Islet precursor cell (in vitro differentiated cells): ENCODE results near the gene ZSCAN16.
"Not testable (repeated sequence)": the region's sequence is repeated elsewhere in the genome, so short reads cannot be mapped to it uniquely, and the experiment has no call there.

ENCODE experiments used
- DNase-seq: peaks from one replicate; pipeline ENCODE4 v3.0.0-alpha.2; 2018

ZSCAN16 gene

DNA sequence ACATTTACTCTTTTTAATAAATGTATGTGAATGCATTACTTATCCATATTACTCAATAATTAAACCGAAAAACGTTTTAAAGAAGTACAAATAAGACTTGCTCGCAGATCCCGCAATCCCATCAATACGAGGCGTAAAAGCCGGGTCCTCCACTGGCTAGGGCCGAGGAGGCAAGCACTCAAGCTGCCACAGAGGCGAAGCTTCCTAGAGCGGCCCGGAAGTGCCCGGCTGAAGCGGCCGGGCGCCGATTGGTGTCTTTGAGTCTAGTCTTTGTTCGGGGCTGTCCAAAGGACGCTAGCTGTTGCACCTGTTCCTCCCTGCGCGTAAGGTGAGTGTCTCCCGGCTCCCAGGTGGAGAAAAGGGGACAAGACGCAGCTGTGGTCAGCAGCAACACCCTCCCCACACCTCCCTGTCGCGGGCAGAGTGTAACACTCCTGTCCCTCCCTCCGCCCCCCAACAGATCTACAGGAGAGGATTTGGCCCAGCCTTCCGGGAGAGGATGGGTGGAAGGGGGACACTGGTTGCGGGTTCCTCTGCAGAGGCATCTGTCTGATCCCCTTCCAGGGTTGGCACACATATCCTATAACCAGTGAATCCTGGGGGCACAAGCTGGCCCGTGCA, at the start of gene ZSCAN16:
Gene ZSCAN16, plus strand, starts transcription at position 260 of the 621 bp plus-strand sequence. CDS start 835 bp downstream, outside the sequence.
- DNase-seq, result peak; percentile 94

DNA sequence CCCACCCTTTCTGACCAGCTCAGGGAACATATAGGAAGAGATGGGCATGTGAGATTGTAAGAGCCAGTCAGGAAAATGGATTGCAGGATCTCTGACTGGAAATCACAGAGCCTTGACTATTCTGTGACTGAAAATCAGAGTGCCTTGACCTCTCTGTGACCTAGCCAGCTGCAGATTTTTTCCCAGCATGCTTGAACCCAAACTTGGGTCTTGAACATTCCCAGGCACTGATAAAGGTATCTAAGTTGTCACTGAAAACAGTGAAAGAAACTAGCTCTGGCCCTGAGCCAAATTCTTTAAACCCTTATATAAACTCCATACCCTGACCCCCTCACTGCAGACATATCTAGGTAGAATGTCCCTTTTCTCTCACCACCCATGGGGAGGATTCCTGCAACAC, 46.4 kb upstream of the ZSCAN16 start:
- no peak for DNase-seq

DNA sequence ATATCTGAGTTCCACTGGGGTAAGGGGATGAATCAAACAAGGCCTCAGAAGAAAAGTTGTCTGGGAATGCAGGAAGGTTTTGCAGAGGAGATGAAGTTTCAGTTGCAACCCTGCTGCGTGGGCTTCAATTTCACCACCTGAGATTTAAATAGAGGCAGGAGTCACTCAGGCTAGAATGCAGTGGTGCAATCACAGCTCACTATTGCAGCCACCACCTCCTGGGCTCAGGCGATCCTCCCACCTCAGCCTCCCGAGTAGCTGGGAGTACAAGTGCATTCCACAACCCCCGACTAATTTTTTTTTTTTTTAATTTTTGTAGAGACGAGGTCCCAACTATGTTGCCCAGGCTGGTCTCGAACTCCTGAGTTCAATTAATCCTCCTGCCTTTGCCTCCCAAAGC, 45.6 kb upstream of the ZSCAN16 start:
- DNase-seq, result no peak

DNA sequence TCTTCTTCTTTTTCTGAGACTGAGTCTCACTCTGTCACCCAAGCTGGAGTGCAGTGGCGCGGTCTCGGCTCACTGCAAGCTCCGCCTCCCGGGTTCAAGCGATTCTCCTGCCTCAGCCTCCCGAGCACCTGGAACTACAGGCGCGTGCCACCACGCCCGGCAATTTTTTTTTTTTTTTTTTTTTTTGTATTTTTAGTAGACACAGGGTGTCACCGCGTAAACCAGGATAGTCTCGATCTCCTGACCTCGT, 44.1 kb upstream of the ZSCAN16 start, which contains the start of gene ZNF165:
Gene ZNF165, plus strand, starts transcription at position 188 of the 250 bp plus-strand sequence. CDS start 4,913 bp downstream, outside the sequence.
- DNase-seq, result not testable (repeated sequence)

DNA sequence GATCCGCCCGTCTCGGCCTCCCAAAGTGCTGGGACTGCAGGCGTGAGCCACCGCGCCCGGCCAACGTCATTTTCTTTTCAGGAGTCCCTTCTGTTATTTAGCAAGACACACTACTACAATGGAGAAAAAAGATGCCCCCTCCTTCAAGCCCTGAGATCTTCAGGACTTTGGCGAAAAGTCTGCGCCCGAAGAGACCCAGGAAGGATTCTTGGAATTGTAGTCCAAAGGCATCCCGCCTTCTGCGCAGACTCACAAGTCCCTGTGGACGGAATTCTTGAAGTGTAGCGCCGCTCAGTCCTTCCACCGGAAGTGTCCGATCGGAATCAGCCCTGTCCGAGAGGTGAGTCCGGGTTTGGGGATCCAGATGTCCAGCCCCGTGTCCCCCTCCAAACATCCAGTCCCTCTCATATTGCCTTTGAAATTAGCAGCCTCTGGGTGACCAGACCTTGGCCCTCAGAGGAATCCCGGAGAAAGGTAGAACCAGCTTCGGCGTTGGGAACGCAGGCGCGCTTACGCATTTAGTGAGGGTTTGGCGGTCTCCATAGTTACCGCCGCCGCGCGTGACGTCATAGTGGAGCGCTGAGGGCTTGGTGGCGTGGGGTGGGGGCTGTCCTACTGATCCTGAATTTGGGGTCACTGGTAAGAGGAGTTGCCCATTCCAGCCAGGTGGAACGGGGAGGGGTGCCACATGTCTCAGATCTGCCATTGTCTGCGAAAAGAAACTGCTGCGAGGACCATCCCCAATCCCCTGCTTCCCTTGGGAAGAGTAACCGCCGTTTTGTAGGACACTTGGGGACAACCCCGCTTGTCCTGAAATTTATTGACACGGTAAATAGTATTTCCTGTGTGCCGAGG, 43.6 kb upstream of the ZSCAN16 start:
- peak; percentile 97 for DNase-seq

DNA sequence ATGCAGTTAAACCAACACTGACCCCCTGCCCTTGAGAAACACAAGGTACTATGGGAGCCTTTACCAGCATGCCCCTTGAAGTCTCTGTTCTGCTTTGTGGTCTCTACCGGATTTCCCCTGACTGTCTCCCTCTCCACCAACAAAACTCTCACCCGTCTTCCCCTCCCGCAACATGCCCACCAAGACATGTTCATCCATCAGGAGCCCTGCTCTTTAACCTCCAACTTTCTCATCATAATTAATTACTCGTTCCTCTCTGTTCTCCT, 43.0 kb upstream of the ZSCAN16 start:
- no peak for DNase-seq

DNA sequence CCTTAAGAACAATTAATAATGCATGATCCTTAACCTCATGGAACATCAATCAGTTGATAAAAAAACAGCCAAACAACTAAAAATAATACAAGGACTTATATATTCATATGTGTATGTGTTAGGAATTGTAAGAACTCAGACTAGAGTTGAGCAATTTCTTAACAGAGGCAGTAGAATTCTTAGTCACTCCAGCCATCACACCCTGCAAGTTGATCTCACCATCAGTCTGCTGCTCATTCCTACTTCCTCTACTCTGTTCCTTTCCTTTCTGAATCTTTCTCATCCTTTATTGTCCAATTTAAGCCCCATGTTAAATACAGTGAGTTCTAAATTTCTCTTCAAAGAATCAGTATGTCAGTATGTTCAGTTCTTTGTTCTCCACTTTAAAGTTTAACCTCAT, 41.5 kb upstream of the ZSCAN16 start:
- DNase-seq, result no peak

DNA sequence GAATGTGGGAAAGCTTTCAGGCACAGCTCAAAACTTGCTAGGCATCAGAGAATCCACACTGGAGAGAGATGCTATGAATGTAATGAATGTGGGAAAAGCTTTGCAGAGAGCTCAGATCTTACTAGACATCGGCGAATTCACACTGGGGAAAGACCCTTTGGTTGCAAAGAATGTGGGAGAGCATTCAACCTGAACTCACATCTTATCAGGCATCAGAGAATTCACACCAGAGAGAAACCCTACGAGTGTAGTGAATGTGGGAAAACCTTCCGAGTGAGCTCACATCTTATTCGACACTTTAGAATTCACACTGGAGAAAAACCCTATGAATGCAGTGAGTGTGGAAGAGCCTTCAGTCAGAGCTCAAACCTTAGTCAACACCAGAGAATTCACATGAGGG, 35.4 kb upstream of the ZSCAN16 start:
- no peak for DNase-seq

DNA sequence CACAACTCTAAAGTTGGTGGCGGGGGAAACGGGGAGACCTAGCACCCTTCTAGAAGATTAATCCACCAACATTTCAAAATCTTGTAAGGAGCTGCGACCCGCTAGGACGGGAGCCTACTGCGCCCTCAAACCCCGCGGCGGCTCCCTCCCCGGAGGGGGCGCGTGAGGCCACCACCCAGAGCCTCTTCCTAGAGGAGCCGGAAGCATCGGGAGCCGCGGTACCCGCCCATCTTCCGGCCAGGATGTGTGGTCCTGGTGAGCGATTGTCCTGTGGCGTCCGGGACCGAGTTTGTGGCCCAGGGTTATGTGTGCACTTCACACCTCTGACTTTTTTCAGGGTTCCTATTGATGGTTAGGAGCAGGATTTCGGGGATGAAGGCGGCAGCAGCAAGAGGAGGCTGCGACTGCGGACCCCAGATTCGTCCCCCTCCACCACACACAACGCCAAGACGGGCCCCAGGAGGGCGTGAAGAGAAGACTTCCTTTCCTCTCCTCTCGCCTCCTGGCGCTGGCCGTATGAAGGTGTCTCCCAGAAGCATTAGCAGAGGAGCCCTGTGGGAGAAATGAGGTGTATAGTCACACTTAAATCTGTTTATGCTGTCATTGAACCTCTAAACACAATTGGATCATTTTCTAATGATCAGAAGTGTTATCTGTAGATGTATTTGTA, 33.4 kb upstream of the ZSCAN16 start:
- no peak for DNase-seq

DNA sequence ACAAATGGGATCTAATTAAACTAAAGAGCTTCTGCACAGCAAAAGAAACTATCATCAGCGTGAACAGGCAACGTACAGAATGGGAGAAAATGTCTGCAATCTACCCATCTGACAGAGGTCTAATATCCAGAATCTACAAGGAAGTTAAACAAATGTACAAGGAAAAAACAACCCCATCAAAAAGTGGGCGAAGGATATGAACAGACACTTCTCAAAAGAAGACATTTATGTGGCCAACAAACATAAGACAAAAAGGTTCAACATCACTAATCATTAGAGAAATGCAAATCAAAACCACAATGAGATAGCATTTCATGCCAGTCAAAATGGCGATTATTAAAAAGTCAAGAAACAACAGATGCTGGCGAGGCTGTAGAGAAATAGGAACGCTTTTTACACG, 22.2 kb upstream of the ZSCAN16 start:
- DNase-seq, result not testable (repeated sequence)

DNA sequence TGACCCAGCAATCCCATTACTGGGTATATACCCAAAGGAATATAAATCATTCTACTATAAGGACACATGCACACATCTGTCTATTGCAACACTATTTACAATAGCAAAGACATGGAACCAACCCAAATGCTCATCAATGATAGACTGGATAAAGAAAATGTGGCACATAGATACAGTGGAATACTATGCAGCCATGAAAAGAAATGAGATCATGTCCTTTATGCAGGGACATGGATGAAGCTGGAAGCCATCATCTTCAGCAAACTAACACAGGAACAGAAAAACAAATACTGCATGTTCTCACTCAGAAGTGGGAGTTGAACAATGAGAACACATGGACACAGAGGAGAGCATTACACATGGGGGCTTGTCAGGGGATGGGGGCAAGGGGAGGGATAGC, 21.7 kb upstream of the ZSCAN16 start:
- not testable (repeated sequence) for DNase-seq

DNA sequence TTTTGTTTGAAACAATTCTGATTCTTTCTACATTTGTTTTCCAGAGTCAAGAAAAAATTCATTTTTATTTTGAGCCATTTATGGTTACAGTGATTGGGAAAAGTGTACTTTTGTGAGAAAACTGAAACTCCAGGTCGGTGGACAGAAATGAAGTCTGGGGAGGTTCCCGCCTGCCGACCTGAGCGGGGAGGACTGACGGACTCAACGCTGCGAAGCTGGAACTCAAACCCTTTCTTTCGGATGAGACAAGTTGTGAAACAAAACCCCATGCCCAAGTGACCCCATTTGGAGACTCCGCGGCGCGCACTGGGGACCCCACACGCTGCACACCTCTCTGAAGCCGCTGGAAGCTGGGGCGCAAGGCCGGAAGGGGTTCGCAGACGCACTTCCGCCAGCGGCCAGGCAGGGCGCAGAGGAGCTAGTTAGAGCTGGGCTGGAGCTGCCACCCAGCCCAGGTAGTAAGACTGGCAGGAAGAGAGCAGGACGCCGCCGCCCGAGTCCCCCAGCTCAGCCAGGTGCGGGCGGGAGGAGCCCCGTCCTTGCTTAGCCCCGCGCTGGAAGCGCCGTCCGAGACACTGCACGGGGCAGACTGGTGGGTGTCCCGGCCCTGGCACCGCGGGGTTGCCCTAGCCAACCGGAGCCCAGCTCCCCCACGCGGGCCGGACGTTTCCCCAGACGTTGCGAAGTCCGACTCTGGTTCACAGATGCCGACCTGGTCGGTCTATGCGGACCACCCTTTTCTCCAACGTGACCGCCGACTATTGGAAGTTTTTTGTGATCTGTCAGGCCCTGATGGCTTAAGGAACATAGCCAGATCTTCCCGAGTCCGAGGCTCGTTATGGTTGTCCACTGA, 19.8 kb upstream of the ZSCAN16 start:
- DNase-seq, result peak; percentile 86

DNA sequence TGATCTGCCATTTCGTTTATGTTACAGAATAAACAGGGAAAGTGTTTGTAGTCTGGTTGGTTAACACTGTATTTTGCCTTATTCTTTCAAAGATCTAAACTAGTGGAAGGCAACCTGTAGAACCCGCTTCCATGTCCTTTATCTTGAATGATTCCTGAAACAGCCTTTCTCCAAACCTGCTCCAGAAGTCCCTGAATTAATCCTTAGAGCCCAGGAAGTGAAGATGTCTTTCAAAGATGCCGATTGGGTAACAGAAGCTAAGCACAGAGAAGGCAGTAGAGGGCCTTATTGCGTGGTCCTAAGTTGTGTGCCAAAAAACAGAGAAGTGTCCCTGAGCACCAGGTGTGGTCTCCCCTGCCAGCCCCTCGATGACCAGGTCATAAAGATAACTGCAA, 19.2 kb upstream of the ZSCAN16 start:
- DNase-seq, result no peak

DNA sequence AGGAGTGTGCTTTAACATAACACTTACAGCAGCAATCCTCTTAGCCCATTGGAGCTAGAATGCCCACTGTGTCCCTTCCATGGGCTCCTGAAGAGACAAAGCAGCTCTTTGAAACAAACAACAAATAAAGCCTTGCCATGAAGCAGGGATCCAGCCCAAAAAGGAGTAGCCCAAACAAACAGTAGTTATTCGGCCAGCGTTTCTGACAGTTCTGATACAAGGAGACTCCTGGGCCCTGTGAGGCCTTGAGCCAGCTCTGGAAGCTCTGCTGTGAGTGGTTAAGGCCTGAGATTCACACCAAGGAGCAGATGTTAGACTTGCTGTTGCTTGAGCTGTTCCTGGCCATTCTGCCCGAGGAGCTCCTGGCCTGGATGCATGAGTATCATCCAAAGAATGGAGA, 16.9 kb upstream of the ZSCAN16 start:
- DNase-seq, result no peak

DNA sequence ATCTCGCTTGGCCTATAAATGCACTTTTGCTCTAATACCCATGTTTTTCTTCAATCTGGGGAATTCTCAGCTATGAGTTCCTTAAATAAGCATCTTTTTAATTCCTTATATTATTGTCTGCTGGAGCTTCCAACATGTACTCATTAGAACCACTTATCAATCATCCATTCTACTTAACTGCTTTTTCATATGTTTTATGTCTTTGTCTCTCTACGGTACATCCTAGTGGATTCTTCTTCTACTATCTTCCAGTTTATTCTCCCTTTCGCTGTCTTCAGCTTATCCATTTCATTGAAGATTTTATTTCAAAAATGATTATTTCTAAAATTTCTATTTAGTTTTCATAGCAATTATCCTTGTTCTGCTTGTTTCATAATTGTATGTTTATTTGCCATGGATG, 12.4 kb upstream of the ZSCAN16 start:
- no peak for DNase-seq

DNA sequence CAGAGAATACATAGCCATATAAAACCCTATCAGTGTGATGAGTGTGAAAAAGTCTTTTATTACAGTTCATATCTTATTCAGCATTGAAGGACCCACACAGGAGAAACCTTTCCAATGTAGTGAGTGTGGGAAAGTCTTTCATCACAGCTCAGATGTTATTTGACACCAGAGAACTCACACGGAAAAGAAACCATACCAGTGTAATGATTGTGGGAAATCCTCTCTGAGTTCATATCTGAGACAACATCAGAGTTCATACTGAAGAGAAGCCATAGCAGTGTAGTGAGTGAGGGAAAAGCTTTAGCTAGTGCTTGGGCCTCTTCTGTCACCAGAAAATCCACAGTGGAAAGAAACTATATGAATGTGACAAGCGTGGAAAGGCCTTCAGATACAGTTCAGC, 8.6 kb upstream of the ZSCAN16 start:
- no peak for DNase-seq

DNA sequence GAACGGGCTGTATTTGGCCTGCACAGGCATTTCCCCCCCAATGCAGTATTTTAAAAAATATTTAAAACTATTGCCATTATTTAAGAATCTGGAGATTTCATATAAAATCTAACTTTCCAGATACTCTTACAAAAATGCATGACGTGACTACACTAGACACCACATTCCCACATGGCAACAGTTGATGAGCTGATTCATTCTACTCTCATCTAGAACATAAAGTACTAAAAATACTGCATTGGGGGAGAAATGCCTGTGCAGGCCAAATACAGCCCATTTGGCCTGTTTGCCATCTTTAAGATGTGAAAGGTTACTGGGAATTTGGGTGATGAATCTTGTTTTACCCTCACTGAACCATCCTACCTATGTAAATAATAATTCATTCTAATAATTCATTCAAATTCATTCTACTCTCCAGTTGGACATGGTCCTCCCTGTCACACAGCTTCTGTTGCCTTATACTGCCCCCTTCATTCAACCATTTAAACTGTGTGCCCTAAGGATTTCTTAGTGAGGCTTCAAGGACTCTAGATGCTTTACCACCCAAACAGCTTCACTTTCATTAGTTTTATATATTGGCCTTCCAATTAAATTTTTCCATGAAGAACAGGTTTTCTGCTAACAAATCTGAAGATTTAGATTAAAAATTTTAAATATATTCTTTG, 6.9 kb upstream of the ZSCAN16 start:
- no peak for DNase-seq

DNA sequence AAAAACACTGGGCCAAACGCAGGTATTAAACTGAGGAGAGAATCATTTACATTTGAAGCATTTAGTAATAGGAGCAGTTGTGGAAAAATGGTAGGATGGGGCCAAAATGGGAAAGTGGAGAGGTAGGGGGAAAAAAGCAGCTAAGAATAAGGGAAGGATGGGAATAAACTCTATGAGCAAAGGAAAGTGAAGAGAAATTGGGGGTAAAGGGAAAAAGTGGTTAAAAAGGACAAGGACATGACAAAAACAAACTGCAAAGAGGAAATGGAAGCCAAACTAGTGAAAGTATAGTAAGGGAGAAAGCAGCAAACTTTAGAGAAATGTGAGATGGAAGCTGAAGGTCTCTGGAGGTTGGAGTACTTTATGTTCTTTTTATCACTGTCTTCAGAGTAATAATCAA, 6.2 kb upstream of the ZSCAN16 start:
- DNase-seq, result no peak

DNA sequence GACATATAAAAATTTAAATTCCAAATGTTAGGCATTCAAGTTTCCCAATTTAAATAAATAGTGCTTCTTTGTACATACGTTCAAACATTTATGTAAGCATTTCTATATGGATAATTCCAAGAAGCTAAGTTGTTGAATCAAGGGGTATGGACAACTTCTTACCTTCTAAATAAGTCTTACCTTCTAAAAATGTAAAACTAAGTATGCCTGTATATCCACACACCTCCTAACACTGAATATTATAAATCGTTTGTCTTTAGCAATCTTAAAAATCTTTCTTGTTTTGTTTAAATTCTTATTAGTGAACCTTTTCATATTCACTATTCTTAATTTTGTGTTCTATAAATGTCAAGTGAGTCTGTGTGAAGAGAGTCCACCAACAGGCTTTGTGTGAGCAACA, 2.5 kb upstream of the ZSCAN16 start:
- no peak for DNase-seq

DNA sequence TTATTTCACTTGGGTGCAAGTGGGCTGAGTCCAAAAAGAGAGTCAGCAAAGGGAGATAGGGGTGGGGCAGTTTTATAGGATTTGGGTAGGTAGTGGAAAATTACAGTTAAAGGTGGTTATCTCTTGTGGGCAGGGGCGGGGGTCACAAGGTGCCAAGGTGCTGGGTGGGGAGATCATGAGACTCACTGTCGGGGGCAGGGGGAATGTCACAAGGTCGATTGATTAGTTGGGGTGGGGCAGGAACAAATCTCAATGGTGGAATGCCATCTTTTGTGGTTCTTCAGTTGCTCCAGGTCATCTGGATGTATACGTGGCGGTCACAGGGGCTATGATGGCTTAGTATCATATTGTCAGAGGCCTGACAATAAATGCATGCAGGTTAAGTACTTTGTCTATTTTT, 2.1 kb upstream of the ZSCAN16 start:
- not testable (repeated sequence) for DNase-seq

DNA sequence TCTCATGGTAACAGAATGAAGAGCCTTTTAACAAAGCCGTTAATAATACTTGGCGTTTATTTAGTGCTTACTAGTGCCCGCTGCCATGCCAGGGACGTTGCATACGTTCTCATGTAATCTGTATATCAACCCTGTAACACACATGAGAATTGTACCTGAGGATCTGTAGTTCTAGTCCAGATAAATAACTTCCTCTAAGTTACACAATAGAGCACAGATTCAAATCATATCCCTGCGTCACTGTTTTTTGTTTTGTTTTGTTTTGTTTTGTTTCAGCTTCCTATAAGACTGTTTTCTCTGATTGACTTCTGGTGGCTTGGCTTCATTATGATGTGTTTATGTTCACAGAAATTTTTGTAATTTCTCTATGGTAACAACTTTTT, 553 bp downstream of the ZSCAN16 start:
- DNase-seq, result no peak

DNA sequence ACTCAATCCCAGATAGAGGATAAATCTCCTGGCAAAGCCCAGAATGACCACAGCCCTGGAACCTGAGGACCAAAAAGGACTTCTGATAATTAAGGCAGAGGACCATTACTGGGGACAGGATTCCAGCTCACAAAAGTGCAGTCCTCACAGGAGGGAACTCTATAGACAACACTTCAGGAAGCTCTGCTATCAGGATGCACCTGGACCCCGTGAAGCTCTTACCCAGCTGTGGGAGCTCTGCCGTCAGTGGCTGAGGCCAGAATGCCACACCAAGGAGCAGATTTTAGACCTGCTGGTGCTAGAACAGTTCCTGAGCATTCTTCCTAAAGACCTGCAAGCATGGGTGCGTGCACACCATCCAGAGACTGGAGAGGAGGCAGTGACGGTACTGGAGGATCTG, 992 bp downstream of the ZSCAN16 start:
- DNase-seq, result no peak

DNA sequence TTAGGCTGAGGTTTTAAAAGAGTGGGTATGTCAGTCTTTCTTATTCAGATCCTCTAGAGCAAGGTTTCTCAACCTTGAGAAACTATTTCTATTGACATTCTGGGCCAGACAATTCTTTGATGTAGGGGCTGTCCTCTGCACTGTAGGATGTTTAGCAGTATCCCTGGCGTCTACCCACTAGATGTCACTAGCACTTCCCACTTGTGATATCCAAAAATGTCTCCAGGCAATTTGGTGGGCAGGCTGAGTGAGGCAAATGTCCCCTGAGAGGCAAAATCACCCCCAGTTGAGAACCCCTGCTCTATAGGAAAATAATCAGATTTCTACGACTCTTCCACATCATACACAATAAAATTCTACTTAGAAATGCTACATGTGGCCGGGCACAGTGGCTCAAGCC, 9.6 kb downstream of the ZSCAN16 start:
- DNase-seq, result peak; percentile 61
